ENCODE data around the gene MANSC4.

GRCh38 chr12:27779416-27779919, 568 bp downstream of the MANSC4 start:
- TF ChIP-seq CTCF (IDR thresholded peaks at IDR 0.05) (no peak), POLR2A (IDR thresholded peaks at IDR 0.05) (no peak)
